Activated naive CD8-positive, alpha-beta T cell treated with anti-CD3 and anti-CD28 coated beads, Interleukin-2, amount 10 ng/mL, durations not matched to agents 7 days and 5 days (primary cell): ENCODE data around the gene GRK5. TPM values are rescaled to one million over a fixed set of nuclear protein-coding genes. Genes with fewer than 3 reads are reported as not detected.

ENCODE experiments used
- ATAC-seq: fragments of 150-1000 bp; cut with Tn5 transposase; one replicate; pipeline ENCODE4 v1.10.0; 2021; ENCODE audit warnings: low read depth, moderate library complexity
- POLR2A ChIA-PET: fragments of 350-600 bp; sonication (Branson Sonifier 250); formaldehyde crosslinking; loops from one replicate; lab custom pipeline; 2021; ENCODE audit warnings: antibody characterized with exemption; lab: Charles Lee
- DNase-seq: peaks from one replicate; pipeline ENCODE4 v3.0.0; 2021
- H3K27ac Mint-ChIP-seq: one replicate; pipeline ENCODE4 v1.8.0; 2022; ENCODE audit warnings: mild to moderate bottlenecking, mixed read lengths
- H3K27me3 Mint-ChIP-seq: one replicate; pipeline ENCODE4 v1.8.0; 2022; ENCODE audit warnings: mild to moderate bottlenecking, moderate library complexity, mixed read lengths
- H3K36me3 Mint-ChIP-seq: one replicate; pipeline ENCODE4 v1.8.0; 2021; ENCODE audit warnings: mild to moderate bottlenecking, mixed read lengths
- H3K4me1 Mint-ChIP-seq: one replicate; pipeline ENCODE4 v1.8.0; 2021; ENCODE audit warnings: mixed read lengths
- H3K4me3 Mint-ChIP-seq: one replicate; pipeline ENCODE4 v1.8.0; 2022; ENCODE audit warnings: mild to moderate bottlenecking, moderate library complexity, mixed read lengths
- H3K9me3 Mint-ChIP-seq: one replicate; pipeline ENCODE4 v1.8.0; 2021; ENCODE audit warnings: mixed read lengths
- total RNA-seq, 2 experiments: library from RNA; stranded (reverse); gene quantifications; one replicate each; pipeline ENCODE4 v1.2.3, GENCODE V29; 2021

The GRK5 gene
- total RNA-seq, 2 experiments from 2014 or later: 19.6 to 21.8 TPM

DNA sequence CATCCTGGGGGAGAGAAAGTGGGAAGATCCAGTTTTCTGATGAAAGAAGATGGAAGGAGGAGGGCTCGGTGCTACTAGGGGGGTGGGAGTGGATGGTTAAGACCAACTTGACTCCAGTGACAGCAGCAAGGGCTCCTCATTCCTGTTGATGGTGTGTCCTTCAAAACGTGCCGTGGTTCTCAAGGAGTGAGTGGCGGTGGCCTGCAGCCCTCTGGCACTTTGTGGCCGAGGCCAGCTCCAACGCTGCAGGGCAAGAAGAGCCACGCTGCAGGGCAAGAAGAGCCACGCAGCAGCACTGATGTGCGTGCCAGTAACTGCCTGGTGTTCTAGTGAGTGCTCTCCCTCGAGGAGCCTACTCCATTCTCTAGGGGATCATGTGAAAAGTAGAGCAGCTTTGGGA is 72.1 kb downstream of the GRK5 start:
- Mint-ChIP-seq H3K27me3 (no peaks in the 10 kb centered on the region), H3K4me1 (peaks cover 29% of the 10 kb centered on the region), H3K36me3 (peaks cover 6% of the 10 kb centered on the region), H3K27ac (peak overlapping the region; percentile 41), H3K9me3 (no peaks in the 10 kb centered on the region), H3K4me3 (no peak overlapping the region)
- POLR2A ChIA-PET: interaction anchor here (1.3 kb wide), 1 partner anchor 10 kb away, joined by 3 read pairs; no protein-coding TSS in a partner anchor
- ATAC-seq (no peak), DNase-seq (no peak)

DNA sequence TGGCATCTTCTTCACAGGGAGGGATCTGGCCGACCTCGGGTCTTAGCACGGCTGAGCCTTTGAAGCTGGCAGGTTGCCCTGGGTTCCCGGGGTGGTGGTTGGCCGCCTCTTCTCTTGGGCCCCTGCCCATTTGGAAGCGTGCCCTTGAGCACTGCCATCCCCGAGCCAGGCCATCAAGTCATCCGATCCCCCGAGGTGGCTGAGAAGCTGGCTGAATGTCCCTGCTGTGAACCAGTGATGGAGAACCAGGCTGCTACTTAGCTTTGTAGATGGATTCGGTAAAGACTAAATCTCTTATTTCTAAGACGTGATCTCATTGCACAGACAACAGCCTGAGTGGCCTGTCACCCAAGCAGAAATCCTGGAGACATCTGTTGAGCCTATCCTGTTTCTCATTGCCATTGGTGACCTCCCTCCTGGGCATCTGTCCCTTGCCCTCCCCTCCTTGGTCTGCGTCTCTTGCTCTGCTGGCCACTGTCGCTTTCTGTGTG is 74.3 kb downstream of the GRK5 start:
- Mint-ChIP-seq H3K27me3 (no peaks in the 10 kb centered on the region), H3K27ac (no peak overlapping the region), H3K9me3 (no peaks in the 10 kb centered on the region), H3K36me3 (peaks cover 6% of the 10 kb centered on the region), H3K4me3 (no peak overlapping the region), H3K4me1 (peaks cover 44% of the 10 kb centered on the region)
- DNase-seq: no peak
- POLR2A ChIA-PET: interaction anchor here (0.5 to 3.5 kb wide), 2 partner anchors 10 to 73 kb away, joined by 3 to 17 read pairs; no protein-coding TSS in a partner anchor
- ATAC-seq: no peak

DNA sequence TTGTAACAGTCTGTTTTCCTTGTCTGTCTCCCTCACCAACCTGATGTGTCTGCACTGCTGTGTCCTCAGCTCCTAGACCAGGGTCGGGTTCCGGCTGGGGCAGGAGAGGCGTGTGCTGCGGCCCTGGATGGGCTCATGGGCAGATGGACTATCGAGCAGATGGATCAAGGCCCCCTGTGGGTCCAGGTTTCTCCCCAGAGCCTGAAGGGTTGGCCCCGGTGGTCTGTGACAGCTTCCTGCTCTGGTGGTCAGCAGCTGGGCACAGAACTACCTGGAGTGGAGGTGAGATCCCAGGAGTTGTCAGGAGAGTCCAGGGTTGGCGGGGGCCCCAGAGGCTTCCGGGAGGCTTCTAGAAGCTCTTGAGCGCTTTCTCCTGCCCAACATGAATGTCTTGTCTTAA is 75.1 kb downstream of the GRK5 start:
- Mint-ChIP-seq H3K27me3 (no peaks in the 10 kb centered on the region), H3K4me1 (peaks cover 45% of the 10 kb centered on the region), H3K9me3 (no peaks in the 10 kb centered on the region), H3K27ac (no peak overlapping the region), H3K36me3 (peaks cover 4% of the 10 kb centered on the region), H3K4me3 (no peak overlapping the region)
- POLR2A ChIA-PET: interaction anchor here (0.5 to 3.5 kb wide), 5 partner anchors 8 to 76 kb away, joined by 3 to 17 read pairs (median 5); partner anchors contain the start of gene GRK5
- DNase-seq: no peak
- no peak for ATAC-seq

DNA sequence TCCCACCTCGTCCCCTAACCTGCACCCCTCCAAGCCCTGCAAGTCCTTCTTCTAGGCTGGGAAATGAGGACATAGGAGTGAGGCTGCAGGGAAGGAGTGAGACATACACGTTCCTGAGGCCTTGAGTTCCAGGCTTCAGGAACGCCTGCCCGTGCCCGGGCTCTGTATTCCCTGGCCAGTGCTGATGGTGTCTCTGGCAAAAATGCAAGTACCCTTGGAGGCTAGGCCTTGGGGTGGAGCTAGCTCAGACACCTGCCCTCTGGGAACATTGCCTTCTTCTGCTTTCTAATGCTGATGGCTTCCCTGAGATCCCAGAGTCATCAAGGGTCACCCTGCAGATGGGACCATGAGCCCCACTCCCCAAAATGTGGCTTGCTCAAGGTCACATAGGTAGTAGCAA is 76.0 kb downstream of the GRK5 start:
- Mint-ChIP-seq H3K27ac (peak overlapping the region; percentile 61), H3K4me3 (peak overlapping the region; percentile 67), H3K4me1 (peaks cover 43% of the 10 kb centered on the region), H3K36me3 (no peaks in the 10 kb centered on the region), H3K27me3 (no peaks in the 10 kb centered on the region), H3K9me3 (no peaks in the 10 kb centered on the region)
- no peak for DNase-seq
- ATAC-seq: no peak
- POLR2A ChIA-PET: interaction anchor here (1.4 to 3.5 kb wide), 5 partner anchors 9 to 76 kb away, joined by 3 to 17 read pairs (median 5); partner anchors contain the start of gene GRK5

DNA sequence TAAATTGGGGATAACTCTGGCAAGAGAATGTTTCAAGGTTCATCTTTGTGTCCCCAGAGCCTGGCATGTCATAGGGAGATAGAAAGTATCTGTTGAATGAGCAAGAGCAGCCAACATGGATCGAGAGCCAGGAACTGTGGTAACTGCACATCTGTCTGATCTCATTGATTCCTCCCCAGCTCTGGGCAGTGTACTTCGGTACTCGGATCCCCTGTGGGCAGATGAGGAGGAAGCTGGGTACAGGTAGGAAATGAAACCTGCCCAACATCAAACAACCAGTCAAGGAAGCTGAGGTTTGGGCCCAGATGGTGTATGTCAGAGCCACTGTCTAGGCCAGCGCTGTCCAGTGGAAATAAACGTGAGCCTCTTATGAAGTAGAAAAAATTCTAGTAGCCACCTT is 76.4 kb downstream of the GRK5 start:
- Mint-ChIP-seq H3K4me1 (peaks cover 45% of the 10 kb centered on the region), H3K36me3 (no peaks in the 10 kb centered on the region), H3K27me3 (no peaks in the 10 kb centered on the region), H3K4me3 (peak overlapping the region; percentile 67), H3K27ac (peak overlapping the region; percentile 61), H3K9me3 (no peaks in the 10 kb centered on the region)
- POLR2A ChIA-PET: interaction anchor here (1.1 to 3.5 kb wide), 7 partner anchors 9 to 77 kb away, joined by 3 to 17 read pairs (median 4); partner anchors contain the start of gene GRK5
- ATAC-seq (peak; percentile 74), DNase-seq (no peak)

DNA sequence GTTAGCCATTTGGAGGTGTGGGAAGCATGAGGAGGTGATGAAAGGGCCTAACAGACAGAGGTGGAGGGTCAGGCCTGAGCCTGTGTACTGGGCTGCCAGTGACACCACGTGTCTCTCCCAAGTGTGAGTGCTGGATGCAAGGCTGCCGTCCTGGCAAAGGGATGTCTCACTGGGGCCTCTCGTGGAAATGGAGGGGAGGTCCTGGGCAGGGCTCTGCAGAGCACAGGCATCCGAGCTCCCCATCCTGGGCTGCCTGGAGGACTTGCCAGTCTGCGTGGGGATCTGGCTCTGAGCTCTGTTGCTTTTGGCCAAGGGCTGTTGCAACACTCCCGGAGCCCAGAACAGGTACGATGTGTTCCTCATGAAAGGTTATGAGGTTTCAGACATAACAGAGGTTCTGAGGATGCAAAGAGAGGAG is 77.3 kb downstream of the GRK5 start:
- ATAC-seq: no peak
- Mint-ChIP-seq H3K4me3 (peak overlapping the region; percentile 70), H3K27me3 (no peaks in the 10 kb centered on the region), H3K27ac (peak overlapping the region; percentile 90), H3K36me3 (no peaks in the 10 kb centered on the region), H3K4me1 (peaks cover 51% of the 10 kb centered on the region), H3K9me3 (no peaks in the 10 kb centered on the region)
- DNase-seq: no peak
- POLR2A ChIA-PET: interaction anchor here (0.6 to 1.6 kb wide), 7 partner anchors 8 to 78 kb away, joined by 3 to 5 read pairs (median 3); partner anchors contain the start of gene GRK5

DNA sequence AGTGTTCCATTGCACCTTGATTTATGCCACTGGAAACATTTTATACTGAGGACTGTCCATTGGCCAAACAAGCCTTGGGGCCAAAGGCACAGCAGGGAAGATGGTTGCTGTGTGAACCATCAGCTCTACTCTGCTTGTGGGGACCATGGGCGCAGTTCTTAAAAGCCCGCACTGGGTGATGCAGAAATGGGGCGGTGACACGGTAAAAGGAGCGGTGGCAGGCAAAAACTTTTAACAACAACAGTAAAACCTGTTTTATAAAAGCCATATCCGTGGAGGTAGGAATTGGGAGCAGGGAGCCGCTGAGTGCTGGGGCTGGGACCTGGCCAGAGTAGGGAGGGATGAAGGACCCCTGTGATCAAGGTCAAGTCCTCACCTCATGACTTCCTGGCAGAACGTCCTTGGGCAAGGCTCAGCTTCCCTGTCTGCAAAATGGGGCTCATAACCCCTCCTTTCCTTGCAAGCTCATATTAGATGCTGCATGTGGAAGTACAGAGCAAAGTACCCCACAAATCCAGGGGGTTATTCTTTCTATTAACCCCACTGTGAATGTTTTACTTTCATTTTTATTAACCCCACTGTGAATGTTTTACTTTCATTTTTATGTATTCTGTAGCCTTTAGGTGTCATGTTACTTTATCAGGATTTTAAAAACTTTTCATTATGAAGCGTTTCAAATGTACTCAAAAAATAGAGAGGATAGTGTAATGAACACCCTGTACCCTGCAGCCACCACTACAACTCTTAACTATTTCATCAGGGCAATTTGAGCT is 78.3 kb downstream of the GRK5 start:
- ATAC-seq (peak; percentile 16), DNase-seq (no peak)
- no peaks in the 10 kb centered on the region for H3K9me3 Mint-ChIP-seq
- H3K36me3 Mint-ChIP-seq: no peaks in the 10 kb centered on the region
- H3K4me1 Mint-ChIP-seq: peaks cover 54% of the 10 kb centered on the region
- H3K27ac Mint-ChIP-seq: peak overlapping the region; percentile 90
- H3K27me3 Mint-ChIP-seq: no peaks in the 10 kb centered on the region
- POLR2A ChIA-PET: interaction anchor here (0.8 to 1.6 kb wide), 5 partner anchors 14 to 79 kb away, joined by 3 to 5 read pairs (median 3); no protein-coding TSS in a partner anchor
- H3K4me3 Mint-ChIP-seq: peak overlapping the region; percentile 70

DNA sequence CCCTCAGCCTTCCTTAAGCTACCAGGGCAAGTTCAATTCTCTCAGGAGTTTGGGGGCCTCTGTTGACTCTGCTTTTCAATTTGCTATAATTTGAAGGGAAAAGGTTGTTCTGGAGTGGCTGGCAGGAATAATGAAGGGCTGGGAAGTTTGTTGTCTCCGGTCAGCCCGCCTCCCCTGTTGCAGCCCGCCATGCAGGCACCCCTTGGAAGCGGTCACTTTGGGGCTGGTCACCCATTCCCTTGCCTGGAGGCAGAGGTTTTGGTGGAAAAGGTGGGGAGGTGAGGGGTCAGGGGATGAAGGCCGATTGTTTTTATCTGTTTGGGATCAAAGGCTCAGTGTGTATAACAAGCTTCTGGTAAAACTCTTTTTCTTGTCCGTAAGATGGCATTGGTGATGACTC is 79.1 kb downstream of the GRK5 start:
- Mint-ChIP-seq H3K4me3 (peak overlapping the region; percentile 70), H3K27me3 (no peaks in the 10 kb centered on the region), H3K27ac (peak overlapping the region; percentile 90), H3K9me3 (no peaks in the 10 kb centered on the region), H3K4me1 (peaks cover 53% of the 10 kb centered on the region), H3K36me3 (no peaks in the 10 kb centered on the region)
- no peak for ATAC-seq
- DNase-seq: no peak
- POLR2A ChIA-PET: interaction anchor here (0.8 to 1.6 kb wide), 3 partner anchors 15 to 80 kb away, joined by 3 to 5 read pairs (median 3); no protein-coding TSS in a partner anchor

DNA sequence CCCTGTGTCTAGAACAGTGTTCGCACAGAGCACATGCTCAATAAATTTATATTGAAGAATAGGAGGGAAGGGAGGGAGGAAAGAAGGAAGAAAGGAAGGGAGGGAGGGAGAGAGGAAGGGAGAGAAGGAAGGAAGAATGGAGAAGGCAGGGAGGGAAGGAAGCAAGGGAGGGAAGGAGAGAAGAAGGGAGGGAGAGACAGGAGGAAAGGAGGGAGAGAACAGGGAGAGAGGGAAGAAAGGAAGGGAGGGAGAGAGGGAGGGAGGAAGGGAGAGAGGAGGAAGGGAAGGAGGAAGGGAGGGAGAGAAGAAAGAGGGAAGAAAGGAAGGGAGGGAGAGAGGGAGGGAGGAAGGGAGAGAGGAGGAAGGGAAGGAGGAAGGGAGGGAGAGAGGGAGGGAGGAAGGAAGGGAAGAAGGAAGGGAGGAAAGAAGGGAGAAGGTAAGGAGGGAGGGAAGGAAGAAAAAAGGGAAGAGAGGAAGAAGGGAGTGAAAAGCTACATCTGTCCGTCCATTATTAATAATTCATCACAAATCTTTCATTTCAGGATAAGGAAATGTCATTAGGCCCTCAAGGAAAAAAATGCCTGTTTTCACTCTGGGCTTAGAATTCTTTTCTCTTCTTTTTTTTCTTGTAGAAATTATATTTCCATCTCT is 79.7 kb downstream of the GRK5 start:
- peaks cover under 1% of the 10 kb centered on the region for H3K27me3 Mint-ChIP-seq
- peak overlapping the region; percentile 49 for H3K4me3 Mint-ChIP-seq
- POLR2A ChIA-PET: interaction anchor here (0.7 to 1.6 kb wide), 2 partner anchors 15 to 18 kb away, joined by 3 to 5 read pairs; no protein-coding TSS in a partner anchor
- H3K9me3 Mint-ChIP-seq: no peaks in the 10 kb centered on the region
- peak overlapping the region; percentile 90 for H3K27ac Mint-ChIP-seq
- no peak for ATAC-seq
- H3K36me3 Mint-ChIP-seq: no peaks in the 10 kb centered on the region
- no peak for DNase-seq
- peaks cover 56% of the 10 kb centered on the region for H3K4me1 Mint-ChIP-seq

DNA sequence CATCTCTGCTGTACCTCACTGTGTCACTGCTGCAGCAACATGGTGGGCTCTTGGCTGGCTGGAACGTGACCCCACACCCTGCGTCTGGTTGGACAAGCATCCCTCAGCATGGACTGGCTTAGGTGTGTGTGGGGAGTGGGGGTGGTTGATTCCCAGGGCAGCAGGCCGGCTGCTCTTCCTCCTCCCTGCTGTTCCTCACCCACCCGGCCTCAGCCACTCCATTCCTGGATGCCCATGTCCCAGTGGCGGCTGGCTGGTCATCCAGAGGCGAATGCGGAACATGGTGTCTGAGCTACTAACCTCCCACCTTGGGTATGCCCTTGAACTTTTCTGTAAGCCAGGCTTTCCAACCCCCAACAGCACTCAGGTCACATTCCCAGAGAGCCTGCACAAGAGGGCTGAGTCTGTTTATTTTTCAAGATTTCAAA is 81.2 kb downstream of the GRK5 start:
- H3K36me3 Mint-ChIP-seq: no peaks in the 10 kb centered on the region
- H3K27ac Mint-ChIP-seq: peak overlapping the region; percentile 12
- no peak for ATAC-seq
- no peak for DNase-seq
- H3K4me1 Mint-ChIP-seq: peaks cover 67% of the 10 kb centered on the region
- peaks cover 2% of the 10 kb centered on the region for H3K27me3 Mint-ChIP-seq
- H3K4me3 Mint-ChIP-seq: no peak overlapping the region
- H3K9me3 Mint-ChIP-seq: no peaks in the 10 kb centered on the region
- POLR2A ChIA-PET: interaction anchor here (1.1 to 1.7 kb wide), 5 partner anchors 9 to 20 kb away, joined by 3 to 5 read pairs (median 4); no protein-coding TSS in a partner anchor

DNA sequence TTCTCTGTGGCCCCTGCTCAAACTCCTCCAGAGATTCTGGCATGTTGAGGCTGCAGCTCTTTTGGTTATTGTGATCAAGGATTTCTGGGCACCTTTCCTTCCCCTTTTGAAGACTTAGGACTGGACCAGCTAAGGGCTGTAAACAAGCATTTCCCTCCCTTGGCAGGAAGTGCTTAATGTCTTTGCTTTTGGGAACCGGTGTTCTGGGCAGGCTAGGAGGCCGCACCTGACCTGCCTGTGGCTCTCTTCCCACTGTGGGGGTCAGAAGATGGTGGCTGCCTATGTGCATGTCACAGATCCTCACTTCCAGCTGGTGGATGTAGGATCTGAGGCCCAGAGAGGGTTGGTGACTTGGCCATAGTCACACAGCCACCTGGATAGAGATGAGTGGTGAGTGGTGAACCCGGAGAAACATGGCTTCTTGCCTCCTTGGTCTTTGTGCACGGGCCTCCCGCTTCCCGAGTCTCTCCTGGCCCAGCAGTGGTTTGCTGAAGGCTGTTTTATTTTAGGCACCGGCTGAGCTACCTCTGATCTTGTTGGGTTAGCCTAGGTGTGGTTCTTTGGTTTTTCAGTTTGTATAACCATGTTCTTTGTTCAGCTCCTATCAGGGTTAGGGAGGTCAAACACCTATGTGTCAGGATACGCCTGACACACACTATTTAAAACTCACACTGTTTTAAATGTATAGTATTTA is 82.0 kb downstream of the GRK5 start:
- POLR2A ChIA-PET: interaction anchor here (1.1 to 1.7 kb wide), 8 partner anchors 8 to 83 kb away, joined by 3 to 5 read pairs (median 4); partner anchors contain the start of gene GRK5
- Mint-ChIP-seq H3K4me1 (peaks cover 63% of the 10 kb centered on the region), H3K4me3 (peak overlapping the region; percentile 55)

DNA sequence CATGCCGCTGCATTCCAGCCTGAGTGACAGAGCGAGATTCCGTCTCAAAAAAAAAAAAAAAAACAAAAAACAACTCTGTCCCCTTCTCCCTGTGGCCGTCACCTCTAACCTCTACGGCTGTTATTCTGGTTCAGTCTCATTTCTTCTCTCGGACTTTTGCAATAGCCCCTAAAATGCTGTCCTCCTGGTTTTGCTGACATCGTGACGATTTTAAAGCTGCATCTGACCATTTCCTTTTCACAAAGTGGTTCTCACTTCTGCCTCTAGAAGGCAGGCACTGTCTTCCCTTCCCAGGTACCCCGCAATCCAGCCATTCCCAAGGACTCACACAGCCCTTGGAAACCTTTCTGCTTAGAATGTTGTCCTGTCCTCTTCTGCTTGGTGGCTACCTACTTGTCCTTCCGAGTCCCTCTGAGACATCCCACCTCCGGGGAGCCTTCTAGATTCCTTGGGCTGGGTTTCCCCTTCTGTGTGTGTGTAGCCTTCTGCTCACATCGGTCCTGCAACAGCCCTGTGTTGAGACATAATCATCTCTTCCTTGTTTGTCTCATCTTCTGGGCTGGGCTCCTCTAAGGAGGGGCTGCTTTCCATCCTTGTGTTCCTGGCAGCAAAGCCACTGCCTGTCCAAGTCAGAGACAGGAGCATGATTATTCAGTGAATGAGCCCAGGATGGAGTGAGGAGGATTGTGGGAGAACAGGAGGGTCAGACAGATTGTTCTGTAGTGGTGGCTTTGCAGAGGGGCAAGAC is 83.1 kb downstream of the GRK5 start:
- H3K9me3 Mint-ChIP-seq: no peaks in the 10 kb centered on the region
- H3K27ac Mint-ChIP-seq: peak overlapping the region; percentile 0
- peaks cover 2% of the 10 kb centered on the region for H3K27me3 Mint-ChIP-seq
- H3K4me1 Mint-ChIP-seq: peaks cover 52% of the 10 kb centered on the region
- DNase-seq: no peak
- no peak overlapping the region for H3K4me3 Mint-ChIP-seq
- POLR2A ChIA-PET: interaction anchor here (0.6 to 1.7 kb wide), 6 partner anchors 11 to 227 kb away, joined by 3 to 5 read pairs (median 4); partner anchors contain the start of gene GRK5
- peaks cover under 1% of the 10 kb centered on the region for H3K36me3 Mint-ChIP-seq
- ATAC-seq: no peak

More for the DNA sequence above, 82.0 kb downstream of the GRK5 start:
- Mint-ChIP-seq H3K9me3 (no peaks in the 10 kb centered on the region), H3K27me3 (peaks cover 2% of the 10 kb centered on the region), H3K27ac (peak overlapping the region; percentile 82), H3K36me3 (no peaks in the 10 kb centered on the region)
- ATAC-seq (no peak), DNase-seq (no peak)
